Activated naive CD4-positive, alpha-beta T cell treated with Interleukin-2 at 50 U/mL for 16 hours (primary cell): Measurements from ENCODE around the gene ZNF600.
"Not testable (repeated sequence)": the region's sequence is repeated elsewhere in the genome, so short reads cannot be mapped to it uniquely, and the experiment has no call there.

Experiments
- DNase-seq: peaks from one replicate; pipeline ENCODE4 v3.0.0-alpha.2; 2020

ZNF600 gene

GRCh38 chr19:52741371-52741770 lies 45.2 kb downstream of the ZNF600 start:
- DNase-seq: not testable (repeated sequence)

GRCh38 chr19:52739576-52739975 lies 47.0 kb downstream of the ZNF600 start:
- DNase-seq: no peak

GRCh38 chr19:52735734-52736133 lies 50.9 kb downstream of the ZNF600 start:
- DNase-seq: no peak

GRCh38 chr19:52734893-52735661 lies 51.5 kb downstream of the ZNF600 start, which contains the start of gene ZNF611:
Gene ZNF611, minus strand, starts transcription at chr19:52735044. Its CDS starts 19,150 bp downstream, at chr19:52715894.
- peak; percentile 99 for DNase-seq

GRCh38 chr19:52734331-52734892 lies 52.2 kb downstream of the ZNF600 start:
- no peak for DNase-seq

GRCh38 chr19:52726051-52726450 lies 60.5 kb downstream of the ZNF600 start:
- DNase-seq: not testable (repeated sequence)

- DNase-seq: no peak
Observed at GRCh38 chr19:52725528-52725961, 61.0 kb downstream of the ZNF600 start.

- DNase-seq: no peak
Observed at GRCh38 chr19:52724701-52725514, 61.7 kb downstream of the ZNF600 start.

GRCh38 chr19:52723907-52724598 lies 62.5 kb downstream of the ZNF600 start:
- not testable (repeated sequence) for DNase-seq

- DNase-seq: no peak
Observed at GRCh38 chr19:52722062-52723003, 64.3 kb downstream of the ZNF600 start.

GRCh38 chr19:52720541-52720940 lies 66.0 kb downstream of the ZNF600 start:
- not testable (repeated sequence) for DNase-seq

GRCh38 chr19:52716522-52716921 lies 70.1 kb downstream of the ZNF600 start:
- DNase-seq: no peak

GRCh38 chr19:52715902-52716301 lies 70.7 kb downstream of the ZNF600 start:
- DNase-seq: peak; percentile 7

- not testable (repeated sequence) for DNase-seq
Observed at GRCh38 chr19:52715330-52715729, 71.3 kb downstream of the ZNF600 start.
